ENCODE measurements around the gene ARHGEF28.

Gene ARHGEF28

GRCh38 chr5:73883646-73884045 lies 257.6 kb downstream of the ARHGEF28 start:
- no peaks in the 10 kb centered on the region for H3K36me3 ChIP-seq (ENCODE audit: insufficient read depth, low read length)
- no peak overlapping the region for H2AFZ ChIP-seq (ENCODE audit: low read length)
- no peak overlapping the region for H3K4me3 ChIP-seq (ENCODE audit: low read length, poor library complexity, severe bottlenecking)
- TF ChIP-seq EZH2phosphoT487 (IDR thresholded peaks at IDR 0.05; ENCODE audit: borderline replicate concordance) = no peak
- TF ChIP-seq, protein P1, sequence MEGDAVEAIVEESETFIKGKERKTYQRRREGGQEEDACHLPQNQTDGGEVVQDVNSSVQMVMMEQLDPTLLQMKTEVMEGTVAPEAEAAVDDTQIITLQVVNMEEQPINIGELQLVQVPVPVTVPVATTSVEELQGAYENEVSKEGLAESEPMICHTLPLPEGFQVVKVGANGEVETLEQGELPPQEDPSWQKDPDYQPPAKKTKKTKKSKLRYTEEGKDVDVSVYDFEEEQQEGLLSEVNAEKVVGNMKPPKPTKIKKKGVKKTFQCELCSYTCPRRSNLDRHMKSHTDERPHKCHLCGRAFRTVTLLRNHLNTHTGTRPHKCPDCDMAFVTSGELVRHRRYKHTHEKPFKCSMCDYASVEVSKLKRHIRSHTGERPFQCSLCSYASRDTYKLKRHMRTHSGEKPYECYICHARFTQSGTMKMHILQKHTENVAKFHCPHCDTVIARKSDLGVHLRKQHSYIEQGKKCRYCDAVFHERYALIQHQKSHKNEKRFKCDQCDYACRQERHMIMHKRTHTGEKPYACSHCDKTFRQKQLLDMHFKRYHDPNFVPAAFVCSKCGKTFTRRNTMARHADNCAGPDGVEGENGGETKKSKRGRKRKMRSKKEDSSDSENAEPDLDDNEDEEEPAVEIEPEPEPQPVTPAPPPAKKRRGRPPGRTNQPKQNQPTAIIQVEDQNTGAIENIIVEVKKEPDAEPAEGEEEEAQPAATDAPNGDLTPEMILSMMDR (conservative IDR thresholded peaks at IDR 0.05; ENCODE audit: low read length) = no peak
- H3K79me2 ChIP-seq (ENCODE audit: insufficient read depth, low read length) = no peaks in the 10 kb centered on the region
- H3K9ac ChIP-seq (ENCODE audit: low read depth, low read length, poor library complexity, severe bottlenecking) = no peak overlapping the region
- no peak overlapping the region for H3K4me2 ChIP-seq (ENCODE audit: low read depth, low read length, poor library complexity, severe bottlenecking)
- no peaks in the 10 kb centered on the region for H3K9me2 ChIP-seq (replicated peaks; ENCODE audit: low read depth, low read length)
- H3K9me3 ChIP-seq (ENCODE audit: insufficient read depth, low read depth, low read length) = no peaks in the 10 kb centered on the region
- H3F3A ChIP-seq (ENCODE audit: low read depth) = no peaks in the 10 kb centered on the region
- H3K27me3 ChIP-seq (ENCODE audit: insufficient read depth, low read length, poor library complexity, severe bottlenecking) = no peaks in the 10 kb centered on the region
- H4K20me1 ChIP-seq (ENCODE audit: insufficient read depth, low read length, poor library complexity, severe bottlenecking) = no peaks in the 10 kb centered on the region
- no peaks in the 10 kb centered on the region for H3K4me1 ChIP-seq (ENCODE audit: insufficient read depth, low read length, poor library complexity, severe bottlenecking)

GRCh38 chr5:73887688-73888087 lies 261.7 kb downstream of the ARHGEF28 start:
- H3F3A ChIP-seq (ENCODE audit: low read depth) = no peaks in the 10 kb centered on the region
- H2AFZ ChIP-seq (ENCODE audit: low read length) = no peak overlapping the region
- no peaks in the 10 kb centered on the region for H3K4me1 ChIP-seq (ENCODE audit: insufficient read depth, low read length, poor library complexity, severe bottlenecking)
- no peaks in the 10 kb centered on the region for H3K27me3 ChIP-seq (ENCODE audit: insufficient read depth, low read length, poor library complexity, severe bottlenecking)
- no peak for TF ChIP-seq EZH2phosphoT487 (IDR thresholded peaks at IDR 0.05; ENCODE audit: borderline replicate concordance)
- TF ChIP-seq, protein P1 (conservative IDR thresholded peaks at IDR 0.05; ENCODE audit: low read length) = no peak
- no peak overlapping the region for H3K4me2 ChIP-seq (ENCODE audit: low read depth, low read length, poor library complexity, severe bottlenecking)
- no peaks in the 10 kb centered on the region for H3K9me3 ChIP-seq (ENCODE audit: insufficient read depth, low read depth, low read length)
- H3K36me3 ChIP-seq (ENCODE audit: insufficient read depth, low read length) = no peaks in the 10 kb centered on the region
- no peak overlapping the region for H3K4me3 ChIP-seq (ENCODE audit: low read length, poor library complexity, severe bottlenecking)
- no peaks in the 10 kb centered on the region for H3K79me2 ChIP-seq (ENCODE audit: insufficient read depth, low read length)
- no peaks in the 10 kb centered on the region for H3K9me2 ChIP-seq (replicated peaks; ENCODE audit: low read depth, low read length)
- no peak overlapping the region for H3K9ac ChIP-seq (ENCODE audit: low read depth, low read length, poor library complexity, severe bottlenecking)
- no peaks in the 10 kb centered on the region for H4K20me1 ChIP-seq (ENCODE audit: insufficient read depth, low read length, poor library complexity, severe bottlenecking)

GRCh38 chr5:73890569-73890968 lies 264.6 kb downstream of the ARHGEF28 start:
- Histone ChIP-seq H3K4me3 (ENCODE audit: low read length, poor library complexity, severe bottlenecking) (no peak overlapping the region), H3F3A (ENCODE audit: low read depth) (no peaks in the 10 kb centered on the region), H3K9me3 (ENCODE audit: insufficient read depth, low read depth, low read length) (no peaks in the 10 kb centered on the region), H3K4me1 (ENCODE audit: insufficient read depth, low read length, poor library complexity, severe bottlenecking) (no peaks in the 10 kb centered on the region), H3K4me2 (ENCODE audit: low read depth, low read length, poor library complexity, severe bottlenecking) (no peak overlapping the region), H3K79me2 (ENCODE audit: insufficient read depth, low read length) (no peaks in the 10 kb centered on the region), H3K36me3 (ENCODE audit: insufficient read depth, low read length) (no peaks in the 10 kb centered on the region), H3K9me2 (replicated peaks; ENCODE audit: low read depth, low read length) (no peaks in the 10 kb centered on the region), H3K9ac (ENCODE audit: low read depth, low read length, poor library complexity, severe bottlenecking) (no peak overlapping the region), H2AFZ (ENCODE audit: low read length) (no peak overlapping the region), H3K27me3 (ENCODE audit: insufficient read depth, low read length, poor library complexity, severe bottlenecking) (no peaks in the 10 kb centered on the region), H4K20me1 (ENCODE audit: insufficient read depth, low read length, poor library complexity, severe bottlenecking) (no peaks in the 10 kb centered on the region)
- TF ChIP-seq, protein P1 (conservative IDR thresholded peaks at IDR 0.05; ENCODE audit: low read length) = no peak
- TF ChIP-seq EZH2phosphoT487 (IDR thresholded peaks at IDR 0.05; ENCODE audit: borderline replicate concordance) = no peak

Measured in Loucy (cell line).